Caco-2 (cell line): Measurements from ENCODE around the gene TPRA1. TPM values are rescaled to one million over a fixed set of nuclear protein-coding genes. Genes with fewer than 3 reads are reported as not detected.

Experiments used
- BruUV-seq: library from RNA; stranded (reverse); fragments of 400-500 nt; replicated peaks from 2 replicates; lab custom pipeline; 2021; lab: Mats Ljungman, UMichigan
- CTCF ChIA-PET: fragments of 300-600 bp; sonication (Branson Sonifier 250); formaldehyde crosslinking; loops from one replicate; lab custom pipeline; 2022; ENCODE audit warnings: antibody characterized with exemption; lab: Charles Lee
- POLR2A ChIA-PET: fragments of 300-600 bp; sonication (Branson Sonifier 250); formaldehyde crosslinking; loops from one replicate; lab custom pipeline; 2022; ENCODE audit warnings: antibody characterized with exemption; lab: Charles Lee
- DNase-seq, 2 experiments: peaks; one replicate each; pipeline versions ENCODE4 v3.0.0 to v3.0.0-alpha.2; 2020 to 2022
- H3K27me3 ChIP-seq: replicated peaks from 2 replicates; pipeline ENCODE4 v1.6.0; 2011; ENCODE audit warnings: low read length; ENCODE audit not compliant: control insufficient read depth, insufficient read depth
- H3K36me3 ChIP-seq: 2 replicates; pipeline ENCODE4 v1.5.1; 2011; ENCODE audit warnings: low read length; ENCODE audit not compliant: control insufficient read depth, insufficient read depth
- H3K4me1 ChIP-seq: fragments of 250-450 bp; sonication (Bioruptor Pico); 2 replicates; pipeline ENCODE4 v1.5.1; 2020; ENCODE audit warnings: mild to moderate bottlenecking
- H3K4me3 ChIP-seq: 2 replicates; pipeline ENCODE4 v1.5.1; 2011; ENCODE audit warnings: low read depth, mild to moderate bottlenecking, control low read depth, low read length
- H3K9me3 ChIP-seq: fragments of 250-450 bp; sonication (Bioruptor Pico); 2 replicates; pipeline ENCODE4 v1.5.1; 2020; ENCODE audit warnings: mild to moderate bottlenecking, moderate library complexity
- H3K27ac Mint-ChIP-seq: one replicate; pipeline ENCODE4 v1.8.0; 2022; ENCODE audit warnings: mixed read lengths; ENCODE audit not compliant: unreplicated experiment
- H3K27me3 Mint-ChIP-seq: one replicate; pipeline ENCODE4 v1.8.0; 2022; ENCODE audit warnings: mixed read lengths; ENCODE audit not compliant: insufficient read depth, unreplicated experiment
- H3K36me3 Mint-ChIP-seq: one replicate; pipeline ENCODE4 v1.8.0; 2022; ENCODE audit warnings: mild to moderate bottlenecking, mixed read lengths; ENCODE audit not compliant: insufficient read depth, unreplicated experiment
- H3K4me1 Mint-ChIP-seq: one replicate; pipeline ENCODE4 v1.8.0; 2022; ENCODE audit warnings: low read depth, mixed read lengths; ENCODE audit not compliant: unreplicated experiment
- H3K4me3 Mint-ChIP-seq: one replicate; pipeline ENCODE4 v1.8.0; 2022; ENCODE audit warnings: mild to moderate bottlenecking, moderate library complexity, mixed read lengths; ENCODE audit not compliant: unreplicated experiment
- H3K9me3 Mint-ChIP-seq: one replicate; pipeline ENCODE4 v1.8.0; 2022; ENCODE audit warnings: mixed read lengths; ENCODE audit not compliant: unreplicated experiment
- intact Hi-C: fragments of 100-400 bp; cut with micrococcal nuclease; formaldehyde crosslinking; loops from one replicate; pipeline ENCODE4 v1.10.0; 2022; ENCODE audit not compliant: unreplicated experiment
- total RNA-seq: library from RNA; stranded (reverse); gene quantifications from 2 replicates; pipeline ENCODE4 v1.2.3, GENCODE V29; 2022
- TF ChIP-seq, protein P1 (sequence below), 2 experiments: fragments of 200-600 bp in 1 of 2; IDR thresholded peaks; 1 replicate in 1 of 2; 2 replicates in 1 of 2; pipeline versions ENCODE4 v1.5.1 to v1.8.0; 2011 to 2022; ENCODE audit warnings: antibody characterized with exemption in 1 of 2, control low read depth in 1 of 2, inconsistent platforms in 1 of 2, low read depth in 1 of 2, low read length in 1 of 2, mild to moderate bottlenecking in 1 of 2, moderate library complexity in 1 of 2; ENCODE audit not compliant: insufficient read depth in 1 of 2, severe bottlenecking in 1 of 2, unreplicated experiment in 1 of 2

The TPRA1 gene
- total RNA-seq, 1 experiment from 2014 or later: 34.5 TPM

DNA sequence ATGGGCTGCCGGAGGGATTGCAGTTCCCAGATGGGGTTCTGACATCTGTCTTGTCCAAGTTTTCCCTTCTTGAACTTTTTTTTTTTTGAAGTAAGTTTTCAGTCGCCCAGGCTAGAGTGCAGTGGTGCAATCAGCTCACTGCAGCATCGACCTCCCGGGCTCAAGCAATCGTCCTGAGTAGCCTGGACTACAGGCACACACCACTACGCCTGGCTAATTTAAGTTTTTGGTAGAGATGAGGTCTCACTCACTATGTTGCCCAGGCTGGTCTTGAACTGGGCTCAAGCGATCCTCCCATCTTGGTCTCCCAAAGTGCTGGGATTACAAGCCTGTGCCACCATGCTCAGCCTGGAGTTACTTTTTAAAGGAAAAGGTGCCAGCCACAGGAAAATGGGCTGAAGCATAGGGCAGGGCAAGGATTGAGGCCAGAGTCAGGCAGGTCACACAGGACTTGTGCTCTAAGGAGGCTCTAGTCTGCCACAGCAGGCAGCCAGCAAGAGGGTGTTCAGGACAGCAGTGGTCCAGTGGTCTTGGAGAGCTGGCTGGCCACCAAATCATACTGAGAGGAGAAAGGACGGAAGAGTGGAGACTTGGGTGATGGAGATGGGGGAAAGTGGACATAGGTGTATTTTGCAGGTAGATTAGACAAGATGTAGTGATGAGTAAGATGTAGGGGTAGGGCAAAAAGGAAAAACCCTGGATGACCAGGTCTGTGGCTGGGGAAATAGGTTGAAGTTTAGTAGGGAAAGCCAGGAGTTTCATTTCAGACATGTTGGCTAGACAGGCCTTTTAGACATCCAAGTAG lies 32.4 kb upstream of the TPRA1 start:
- BruUV-seq: no TSS peak
- H3K4me1 ChIP-seq: no peaks in the 10 kb centered on the region
- peaks cover 2% of the 10 kb centered on the region; the same call in 1 of the 2 replicates for H3K36me3 ChIP-seq
- DNase-seq: no peak
- H3K4me3 Mint-ChIP-seq: no peak overlapping the region
- ChIA-PET POLR2A (no interaction called here), CTCF (no interaction called here)
- intact Hi-C loops: no loop called here
- no peak overlapping the region for H3K27ac Mint-ChIP-seq
- H3K27me3 Mint-ChIP-seq: peaks cover 3% of the 10 kb centered on the region
- no peak overlapping the region for H3K4me3 ChIP-seq
- H3K9me3 ChIP-seq: no peaks in the 10 kb centered on the region
- H3K27me3 ChIP-seq: no peaks in the 10 kb centered on the region
- TF ChIP-seq, protein P1, sequence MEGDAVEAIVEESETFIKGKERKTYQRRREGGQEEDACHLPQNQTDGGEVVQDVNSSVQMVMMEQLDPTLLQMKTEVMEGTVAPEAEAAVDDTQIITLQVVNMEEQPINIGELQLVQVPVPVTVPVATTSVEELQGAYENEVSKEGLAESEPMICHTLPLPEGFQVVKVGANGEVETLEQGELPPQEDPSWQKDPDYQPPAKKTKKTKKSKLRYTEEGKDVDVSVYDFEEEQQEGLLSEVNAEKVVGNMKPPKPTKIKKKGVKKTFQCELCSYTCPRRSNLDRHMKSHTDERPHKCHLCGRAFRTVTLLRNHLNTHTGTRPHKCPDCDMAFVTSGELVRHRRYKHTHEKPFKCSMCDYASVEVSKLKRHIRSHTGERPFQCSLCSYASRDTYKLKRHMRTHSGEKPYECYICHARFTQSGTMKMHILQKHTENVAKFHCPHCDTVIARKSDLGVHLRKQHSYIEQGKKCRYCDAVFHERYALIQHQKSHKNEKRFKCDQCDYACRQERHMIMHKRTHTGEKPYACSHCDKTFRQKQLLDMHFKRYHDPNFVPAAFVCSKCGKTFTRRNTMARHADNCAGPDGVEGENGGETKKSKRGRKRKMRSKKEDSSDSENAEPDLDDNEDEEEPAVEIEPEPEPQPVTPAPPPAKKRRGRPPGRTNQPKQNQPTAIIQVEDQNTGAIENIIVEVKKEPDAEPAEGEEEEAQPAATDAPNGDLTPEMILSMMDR (IDR thresholded peaks at IDR 0.05; ENCODE audit: insufficient read depth in 1 of 2, low read depth in 1 of 2, low read length in 1 of 2, severe bottlenecking in 1 of 2, unreplicated experiment in 1 of 2): no peak
- peaks cover 2% of the 10 kb centered on the region for H3K4me1 Mint-ChIP-seq
- H3K36me3 Mint-ChIP-seq: peaks cover 35% of the 10 kb centered on the region
- no peaks in the 10 kb centered on the region for H3K9me3 Mint-ChIP-seq

DNA sequence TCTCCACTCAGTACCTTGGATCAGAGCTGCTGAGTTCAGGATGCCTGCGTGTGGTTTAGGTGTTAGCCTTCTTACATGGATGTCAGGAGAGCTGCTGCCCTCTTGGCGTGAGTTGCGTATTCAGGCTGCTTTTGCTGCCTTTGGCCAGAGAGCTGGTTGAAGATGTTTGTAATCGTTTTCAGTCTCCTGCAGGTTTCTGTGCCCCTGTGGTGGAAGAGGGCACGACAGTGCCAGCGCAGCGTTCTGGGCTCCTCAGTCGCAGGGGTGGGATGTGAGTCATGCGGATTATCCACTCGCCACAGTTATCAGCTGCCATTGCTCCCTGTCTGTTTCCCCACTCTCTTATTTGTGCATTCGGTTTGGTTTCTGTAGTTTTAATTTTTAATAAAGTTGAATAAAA lies 31.5 kb upstream of the TPRA1 start:
- BruUV-seq: no TSS peak
- H3K9me3 Mint-ChIP-seq: no peaks in the 10 kb centered on the region
- DNase-seq: no peak
- no peak overlapping the region for H3K4me3 Mint-ChIP-seq
- intact Hi-C loops: no loop called here
- no peaks in the 10 kb centered on the region for H3K27me3 Mint-ChIP-seq
- H3K36me3 Mint-ChIP-seq: peaks cover 41% of the 10 kb centered on the region
- ChIA-PET CTCF (no interaction called here), POLR2A (no interaction called here)
- Histone ChIP-seq H3K9me3 (no peaks in the 10 kb centered on the region), H3K27me3 (no peaks in the 10 kb centered on the region), H3K4me1 (no peaks in the 10 kb centered on the region), H3K36me3 (peaks cover 2% of the 10 kb centered on the region), H3K4me3 (no peak overlapping the region)
- TF ChIP-seq, protein P1 (IDR thresholded peaks at IDR 0.05; ENCODE audit: insufficient read depth in 1 of 2, low read depth in 1 of 2, low read length in 1 of 2, severe bottlenecking in 1 of 2, unreplicated experiment in 1 of 2): no peak
- no peaks in the 10 kb centered on the region for H3K4me1 Mint-ChIP-seq
- no peak overlapping the region for H3K27ac Mint-ChIP-seq

DNA sequence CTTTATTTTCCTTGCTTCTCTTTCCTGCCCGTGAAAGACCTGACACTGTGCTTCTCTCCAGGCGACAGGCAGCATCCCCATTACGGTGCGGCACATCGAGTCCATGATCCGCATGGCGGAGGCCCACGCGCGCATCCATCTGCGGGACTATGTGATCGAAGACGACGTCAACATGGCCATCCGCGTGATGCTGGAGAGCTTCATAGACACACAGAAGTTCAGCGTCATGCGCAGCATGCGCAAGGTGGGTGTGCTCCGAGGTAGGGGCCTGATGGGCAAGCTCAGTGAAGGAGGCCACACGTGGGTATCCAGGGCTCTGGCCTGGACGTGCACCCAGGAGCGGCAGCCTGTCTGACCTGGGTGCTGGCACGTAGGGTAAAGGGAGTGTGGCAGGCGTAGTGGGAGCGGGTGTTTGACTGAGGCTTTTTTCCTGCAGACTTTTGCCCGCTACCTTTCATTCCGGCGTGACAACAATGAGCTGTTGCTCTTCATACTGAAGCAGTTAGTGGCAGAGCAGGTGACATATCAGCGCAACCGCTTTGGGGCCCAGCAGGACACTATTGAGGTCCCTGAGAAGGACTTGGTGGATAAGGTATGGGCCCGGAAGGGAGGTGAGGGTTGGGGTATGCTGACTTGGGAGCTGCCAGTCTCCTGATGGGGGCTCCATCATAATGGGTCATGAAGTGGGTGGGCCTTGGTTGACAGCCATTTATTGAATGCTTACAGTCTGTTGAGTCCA lies 30.3 kb upstream of the TPRA1 start:
- no peak overlapping the region for H3K4me3 Mint-ChIP-seq
- no peaks in the 10 kb centered on the region for H3K4me1 Mint-ChIP-seq
- H3K27me3 Mint-ChIP-seq: no peaks in the 10 kb centered on the region
- Histone ChIP-seq H3K27me3 (no peaks in the 10 kb centered on the region), H3K4me1 (no peaks in the 10 kb centered on the region), H3K9me3 (no peaks in the 10 kb centered on the region), H3K4me3 (no peak overlapping the region), H3K36me3 (peaks cover 2% of the 10 kb centered on the region)
- no TSS peak for BruUV-seq
- intact Hi-C loops: no loop called here
- ChIA-PET CTCF (no interaction called here), POLR2A (no interaction called here)
- TF ChIP-seq, protein P1 (IDR thresholded peaks at IDR 0.05; ENCODE audit: insufficient read depth in 1 of 2, low read depth in 1 of 2, low read length in 1 of 2, severe bottlenecking in 1 of 2, unreplicated experiment in 1 of 2): no peak
- H3K9me3 Mint-ChIP-seq: no peaks in the 10 kb centered on the region
- no peak for DNase-seq
- H3K36me3 Mint-ChIP-seq: peaks cover 54% of the 10 kb centered on the region
- no peak overlapping the region for H3K27ac Mint-ChIP-seq
